NCI-H524 (cell line): ENCODE data around the gene FAM118B.
A peak's percentile ranks its signal among the peaks of the same experiment; 100 is the strongest.
"Not testable (repeated sequence)": the region's sequence is repeated elsewhere in the genome, so short reads cannot be mapped to it uniquely, and the experiment has no call there.

Experiments
- DNase-seq, 2 experiments: peaks; one replicate each; lab custom pipeline; 2025; lab: John Stamatoyannopoulos, UW

The FAM118B gene

GRCh38 chr11:126217491-126217890, 5.9 kb downstream of the FAM118B start:
- DNase-seq: no peak

DNA sequence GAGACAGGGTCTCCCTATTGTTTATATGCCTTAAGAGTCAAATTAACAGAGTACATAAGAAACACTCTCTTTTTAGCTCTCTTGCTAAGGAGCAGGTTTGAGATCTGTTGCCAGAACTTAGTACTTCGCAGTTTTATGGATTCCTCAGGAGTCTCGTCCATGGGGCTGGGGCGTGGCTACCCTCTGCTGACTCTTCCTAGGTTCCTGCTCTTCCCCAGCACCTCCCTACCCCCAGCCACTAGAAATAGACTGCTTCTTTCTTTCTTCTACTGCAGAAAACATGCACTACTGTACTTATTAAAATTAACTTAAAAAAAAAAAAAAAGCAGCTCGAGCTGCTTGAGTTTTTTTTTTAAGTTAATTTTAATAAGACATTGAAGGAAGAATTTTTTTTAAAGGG, 8.0 kb downstream of the FAM118B start:
- no peak for DNase-seq

DNA sequence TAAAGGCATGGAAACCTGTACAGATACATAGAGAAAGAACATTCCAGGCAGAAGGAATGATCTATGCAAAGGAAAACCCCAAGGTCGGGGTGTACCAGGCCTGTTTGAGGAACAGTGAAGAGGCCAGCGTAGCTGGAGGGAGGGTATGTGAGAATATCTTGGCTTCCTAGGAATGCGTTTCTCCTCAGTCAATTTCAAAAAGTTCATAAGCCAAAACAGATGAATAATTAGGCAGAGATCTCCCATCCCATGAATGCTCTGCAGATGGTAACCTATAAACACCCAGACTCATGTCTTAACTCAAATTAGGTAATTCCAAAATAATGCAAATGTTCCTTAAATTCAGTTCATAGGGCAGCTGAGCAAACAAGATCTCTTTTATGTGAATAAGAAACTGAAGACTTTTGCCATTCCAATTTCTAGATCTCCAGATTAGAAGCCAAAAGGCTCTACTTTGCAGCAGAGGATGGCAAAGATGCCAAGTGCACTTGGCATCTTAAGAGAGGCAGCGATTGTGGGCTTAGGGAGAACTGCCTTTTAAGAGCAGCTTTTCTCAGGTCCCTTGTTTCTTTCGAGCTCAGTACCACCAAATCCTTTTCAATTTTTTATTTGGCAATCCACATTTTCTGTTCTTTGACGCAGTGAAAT, 13.2 kb downstream of the FAM118B start:
- DNase-seq: no peak

DNA sequence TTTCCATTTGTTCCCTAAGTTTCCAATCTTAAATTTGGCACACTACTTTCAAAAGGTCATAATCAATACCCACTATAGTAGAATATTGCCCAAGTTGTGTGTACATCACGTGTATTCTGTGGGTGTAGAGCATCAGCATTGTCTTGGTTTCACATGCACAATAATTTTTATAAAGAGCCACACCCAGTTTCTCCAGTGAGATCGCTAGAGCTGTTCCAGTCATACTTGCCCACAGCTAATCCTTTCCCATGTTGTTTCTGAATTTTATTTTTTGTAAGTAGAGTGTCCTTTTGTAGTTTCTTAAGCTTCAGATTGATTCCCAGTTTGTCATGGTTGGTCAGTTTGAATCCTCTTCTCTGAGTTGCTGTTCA, 13.7 kb downstream of the FAM118B start:
- no peak for DNase-seq

DNA sequence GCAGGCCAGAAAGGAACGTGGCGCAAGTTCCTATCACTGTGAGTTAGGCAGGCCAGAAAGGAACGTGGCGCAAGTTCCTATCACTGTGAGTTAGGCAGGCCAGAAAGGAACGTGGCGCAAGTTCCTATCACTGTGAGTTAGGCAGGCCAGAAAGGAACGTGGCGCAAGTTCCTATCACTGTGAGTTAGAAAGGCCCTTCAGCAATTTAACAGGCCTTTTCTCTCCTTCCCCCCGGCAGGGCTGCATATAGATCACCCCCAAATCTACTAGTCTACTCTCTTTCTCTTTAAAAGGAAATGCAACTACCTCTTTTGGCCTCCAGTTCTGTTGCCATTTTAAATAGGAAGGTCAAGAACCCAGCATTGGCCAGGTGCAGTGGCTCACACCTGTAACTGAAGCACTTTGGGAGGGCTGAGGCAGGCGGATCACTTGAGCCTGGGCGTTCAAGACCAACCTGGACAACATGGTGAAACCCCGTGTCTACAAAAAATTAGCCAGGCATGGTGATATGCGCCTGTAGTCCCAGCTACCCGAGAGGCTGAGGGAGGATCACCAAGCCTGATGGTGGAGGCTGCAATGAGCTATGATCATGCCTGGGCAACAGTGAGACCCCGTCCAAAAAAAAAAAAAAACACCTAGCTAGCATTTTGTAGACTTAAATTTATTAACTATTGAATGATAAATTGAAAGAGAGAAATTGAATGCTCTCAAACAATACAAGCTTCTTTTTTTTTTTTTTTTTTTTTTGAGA, 14.9 kb downstream of the FAM118B start:
- no peak for DNase-seq

GRCh38 chr11:126229858-126230540, 18.4 kb downstream of the FAM118B start:
- no peak for DNase-seq

- peak; percentile 2 to 35 for DNase-seq
These were observed 20.3 kb downstream of the FAM118B start for GRCh38 chr11:126231725-126232459.

GRCh38 chr11:126232683-126233082, 21.1 kb downstream of the FAM118B start:
- no peak for DNase-seq

GRCh38 chr11:126233391-126233790, 21.8 kb downstream of the FAM118B start:
- no peak for DNase-seq

GRCh38 chr11:126246636-126247035, 35.1 kb downstream of the FAM118B start:
- no peak for DNase-seq

DNA sequence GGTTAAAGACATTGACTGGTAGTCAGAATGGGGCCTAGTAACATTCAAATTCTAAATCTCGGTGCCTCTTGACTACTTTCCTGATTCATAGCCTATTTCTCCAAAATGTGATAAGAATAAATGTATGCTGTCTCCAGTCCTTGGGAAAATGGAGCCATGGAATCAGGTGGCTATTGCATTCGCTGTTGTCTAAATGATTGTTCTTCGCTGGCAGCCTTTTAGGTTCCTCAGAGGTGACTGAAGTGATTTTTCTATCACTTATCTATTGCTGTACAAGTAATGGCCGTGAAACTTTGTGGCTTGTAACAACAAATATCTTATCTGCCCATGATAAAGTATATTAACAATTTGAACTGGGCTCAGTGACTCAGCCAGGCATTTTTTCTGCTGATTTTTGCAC, 41.7 kb downstream of the FAM118B start:
- no peak for DNase-seq

GRCh38 chr11:126254819-126255218, 43.2 kb downstream of the FAM118B start:
- no peak for DNase-seq

DNA sequence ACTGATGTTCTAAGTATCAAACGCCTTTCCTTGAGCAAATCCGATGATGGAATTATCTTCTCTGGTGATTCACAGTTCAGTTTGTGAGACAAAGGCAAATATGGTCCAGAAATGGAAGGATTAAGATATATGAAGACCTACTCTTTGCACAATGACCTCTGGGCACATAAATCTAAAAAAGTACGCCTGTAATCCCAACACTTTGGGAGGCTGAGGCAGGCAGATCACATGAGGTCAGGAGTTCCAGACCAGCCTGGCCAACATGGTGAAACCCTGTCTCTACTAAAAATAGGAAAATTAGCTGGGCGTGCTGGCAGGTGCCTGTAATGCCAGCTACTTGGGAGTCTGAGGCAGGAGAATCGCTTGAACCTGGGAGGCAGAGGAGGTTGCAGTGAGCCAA, 43.9 kb downstream of the FAM118B start:
- DNase-seq: not testable (repeated sequence)

- DNase-seq: no peak
These were observed 44.6 kb downstream of the FAM118B start for GRCh38 chr11:126256216-126256615.

DNA sequence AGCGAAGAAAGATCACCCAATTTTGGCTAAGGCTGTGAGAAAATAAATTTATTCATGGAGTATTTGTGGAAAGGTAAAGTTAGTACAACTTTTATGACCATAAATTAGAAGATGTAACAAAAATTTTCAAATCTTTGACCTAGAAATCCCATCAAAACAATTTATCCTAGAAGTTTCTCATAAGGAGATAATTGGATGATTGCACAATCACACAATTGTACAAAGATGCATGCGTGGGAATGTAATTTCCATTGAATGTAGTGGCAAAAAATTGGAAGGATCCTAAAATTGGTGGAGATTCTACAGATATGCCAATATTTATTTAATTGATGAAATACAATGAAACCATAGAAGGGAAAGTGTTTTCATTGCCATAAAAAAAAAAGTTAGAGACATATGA, 45.6 kb downstream of the FAM118B start:
- DNase-seq: no peak

GRCh38 chr11:126257764-126258163, 46.2 kb downstream of the FAM118B start:
- DNase-seq: no peak

GRCh38 chr11:126262216-126262615, 50.6 kb downstream of the FAM118B start:
- DNase-seq: no peak

GRCh38 chr11:126263489-126263888, 51.9 kb downstream of the FAM118B start:
- DNase-seq: no peak

DNA sequence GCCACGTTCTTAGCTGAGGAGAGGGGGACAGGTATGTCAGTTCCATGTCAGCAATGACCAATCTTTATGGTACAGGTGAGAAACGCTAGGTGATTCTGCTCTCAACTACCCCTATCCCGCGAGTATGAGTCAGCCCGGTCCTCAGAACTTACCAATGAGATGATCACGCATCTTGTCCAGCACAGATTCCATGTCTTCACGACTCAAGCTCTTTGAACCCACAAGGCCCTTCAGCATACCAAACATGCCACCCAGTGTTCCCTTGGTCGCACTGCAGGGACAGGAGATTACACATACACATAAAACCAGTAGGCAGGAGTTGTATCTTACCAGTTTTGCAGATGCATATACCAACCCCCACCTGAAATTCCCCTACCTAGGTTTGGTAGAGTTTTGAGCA, 54.2 kb downstream of the FAM118B start:
- DNase-seq: no peak

GRCh38 chr11:126267650-126268049, 56.1 kb downstream of the FAM118B start:
- no peak for DNase-seq

GRCh38 chr11:126268361-126268707, 56.8 kb downstream of the FAM118B start:
- DNase-seq: no peak

- peak; percentile 92 to 98 for DNase-seq
These were observed 57.4 kb downstream of the FAM118B start, which contains the start of the genes FOXRED1 and SRPRA for GRCh38 chr11:126268708-126269579. TSS of gene FOXRED1 (plus strand) at chr11:126269154. CDS start at chr11:126269207, 53 bp downstream. TSS of gene SRPRA (minus strand) at chr11:126268895. CDS start at chr11:126268804, 91 bp downstream.
